Effector memory CD8-positive, alpha-beta T cell (primary cell): ENCODE results near the gene ABCB6.

Experiments
- ATAC-seq: fragments of 150-1000 bp; cut with Tn5 transposase; replicated peaks from 2 replicates; pipeline ENCODE4 v1.10.0; 2021; ENCODE audit warnings: mild to moderate bottlenecking, moderate library complexity
- DNase-seq, 3 experiments: peaks; one replicate each; pipeline ENCODE4 v3.0.0; 2021
- H3K27ac Mint-ChIP-seq, 2 donors: one replicate each; pipeline ENCODE4 v1.8.0; 2022; ENCODE audit warnings: mild to moderate bottlenecking in 2 of 2, mixed read lengths in 2 of 2, moderate library complexity in 2 of 2
- H3K27me3 Mint-ChIP-seq, 2 donors: one replicate each; pipeline ENCODE4 v1.8.0; 2022; ENCODE audit warnings: mixed read lengths in 2 of 2
- H3K36me3 Mint-ChIP-seq: one replicate; pipeline ENCODE4 v1.8.0; 2022; ENCODE audit warnings: mild to moderate bottlenecking, moderate library complexity, mixed read lengths; ENCODE audit not compliant: insufficient read depth
- H3K4me1 Mint-ChIP-seq, 2 donors: one replicate each; pipeline ENCODE4 v1.8.0; 2022; ENCODE audit warnings: low read depth in 2 of 2, mixed read lengths in 2 of 2
- H3K4me3 Mint-ChIP-seq, 2 donors: one replicate each; pipeline ENCODE4 v1.8.0; 2022; ENCODE audit warnings: mild to moderate bottlenecking in 2 of 2, mixed read lengths in 2 of 2, moderate library complexity in 2 of 2
- H3K9me3 Mint-ChIP-seq, 2 donors: one replicate each; pipeline ENCODE4 v1.8.0; 2022; ENCODE audit warnings: mixed read lengths in 2 of 2

ABCB6 gene

GRCh38 chr2:219229305-219230058 lies 10.7 kb upstream of the ABCB6 start, which contains the start of the genes ANKZF1 and ATG9A:
Gene ANKZF1 (plus strand): TSS chr2:219229806. CDS start chr2:219230258, 452 bp downstream.
Gene ATG9A (minus strand): TSS chr2:219229636. CDS start chr2:219228024, 1,612 bp downstream.
- Mint-ChIP-seq H3K27ac (peak within 1 kb of the TSS; percentile 96 to 97), H3K9me3 (no peaks in the 10 kb centered on the region), H3K4me1 (peaks cover 43 to 47% of the 10 kb centered on the region in 2 donors), H3K27me3 (no peaks in the 10 kb centered on the region), H3K36me3 (peaks cover 46% of the 10 kb centered on the region), H3K4me3 (peak within 1 kb of the TSS; percentile 98 to 99)
- peak; percentile 94 for ATAC-seq
- peak; percentile 97 to 98 (median 97) for DNase-seq

GRCh38 chr2:219228911-219229304 lies 10.2 kb upstream of the ABCB6 start:
- DNase-seq (peak in 1 of 3 experiments; percentile 17), ATAC-seq (no peak)
- no peaks in the 10 kb centered on the region for H3K9me3 Mint-ChIP-seq
- peak overlapping the region; percentile 98 to 99 for H3K4me3 Mint-ChIP-seq
- H3K27me3 Mint-ChIP-seq, result no peaks in the 10 kb centered on the region
- peaks cover 42 to 47% of the 10 kb centered on the region in 2 donors for H3K4me1 Mint-ChIP-seq
- peaks cover 46% of the 10 kb centered on the region for H3K36me3 Mint-ChIP-seq
- peak overlapping the region; percentile 96 to 97 for H3K27ac Mint-ChIP-seq

GRCh38 chr2:219228041-219228910 lies 9.5 kb upstream of the ABCB6 start:
- H3K36me3 Mint-ChIP-seq, result peaks cover 46% of the 10 kb centered on the region
- no peaks in the 10 kb centered on the region for H3K27me3 Mint-ChIP-seq
- peak overlapping the region; percentile 58 to 97 for H3K27ac Mint-ChIP-seq
- H3K4me3 Mint-ChIP-seq, result peak overlapping the region; percentile 98 to 99
- H3K9me3 Mint-ChIP-seq, result no peaks in the 10 kb centered on the region
- no peak for ATAC-seq
- DNase-seq, result no peak
- peaks cover 39 to 47% of the 10 kb centered on the region in 2 donors for H3K4me1 Mint-ChIP-seq

GRCh38 chr2:219225350-219225749 lies 6.6 kb upstream of the ABCB6 start:
- ATAC-seq (no peak), DNase-seq (no peak)
- H3K4me1 Mint-ChIP-seq, result peaks cover 32 to 39% of the 10 kb centered on the region in 2 donors
- no peaks in the 10 kb centered on the region for H3K27me3 Mint-ChIP-seq
- no peak overlapping the region for H3K27ac Mint-ChIP-seq
- no peaks in the 10 kb centered on the region for H3K9me3 Mint-ChIP-seq
- H3K36me3 Mint-ChIP-seq, result peaks cover 62% of the 10 kb centered on the region
- no peak overlapping the region for H3K4me3 Mint-ChIP-seq

- DNase-seq (no peak), ATAC-seq (no peak)
- Mint-ChIP-seq H3K4me3 (no peak overlapping the region), H3K27me3 (no peaks in the 10 kb centered on the region), H3K27ac (peak overlapping the region in 1 of 2 donors; percentile 75), H3K9me3 (no peaks in the 10 kb centered on the region), H3K4me1 (peaks cover 24 to 32% of the 10 kb centered on the region in 2 donors), H3K36me3 (peaks cover 62% of the 10 kb centered on the region)
Measured at GRCh38 chr2:219223831-219224610, 5.3 kb upstream of the ABCB6 start.

GRCh38 chr2:219221957-219222518 lies 3.3 kb upstream of the ABCB6 start:
- H3K27ac Mint-ChIP-seq, result peak overlapping the region in 1 of 2 donors; percentile 36
- H3K36me3 Mint-ChIP-seq, result peaks cover 74% of the 10 kb centered on the region
- DNase-seq (no peak), ATAC-seq (no peak)
- no peaks in the 10 kb centered on the region for H3K27me3 Mint-ChIP-seq
- H3K4me3 Mint-ChIP-seq, result no peak overlapping the region
- H3K4me1 Mint-ChIP-seq, result peaks cover 17 to 23% of the 10 kb centered on the region in 2 donors
- no peaks in the 10 kb centered on the region for H3K9me3 Mint-ChIP-seq

- no peak for ATAC-seq
- peaks cover 13 to 18% of the 10 kb centered on the region in 2 donors for H3K4me1 Mint-ChIP-seq
- no peak overlapping the region for H3K4me3 Mint-ChIP-seq
- H3K36me3 Mint-ChIP-seq, result peaks cover 70% of the 10 kb centered on the region
- DNase-seq, result no peak
- H3K9me3 Mint-ChIP-seq, result no peaks in the 10 kb centered on the region
- H3K27me3 Mint-ChIP-seq, result no peaks in the 10 kb centered on the region
- H3K27ac Mint-ChIP-seq, result peak overlapping the region in 1 of 2 donors; percentile 36
Measured at GRCh38 chr2:219220652-219221402, 2.1 kb upstream of the ABCB6 start.

- DNase-seq, result no peak
- H3K36me3 Mint-ChIP-seq, result peaks cover 63% of the 10 kb centered on the region
- H3K27ac Mint-ChIP-seq, result peak overlapping the region in 1 of 2 donors; percentile 36
- H3K27me3 Mint-ChIP-seq, result no peaks in the 10 kb centered on the region
- no peaks in the 10 kb centered on the region for H3K9me3 Mint-ChIP-seq
- peaks cover 8 to 18% of the 10 kb centered on the region in 2 donors for H3K4me1 Mint-ChIP-seq
- H3K4me3 Mint-ChIP-seq, result peak overlapping the region in 1 of 2 donors; percentile 87
- ATAC-seq, result no peak
Measured at GRCh38 chr2:219219784-219220532, 1.2 kb upstream of the ABCB6 start.

- DNase-seq, result peak in 2 of 3 experiments; percentile 17 to 28
Measured at GRCh38 chr2:219218217-219218731, 484 bp downstream of the ABCB6 start.

GRCh38 chr2:219216535-219216915 lies 2.2 kb downstream of the ABCB6 start:
- Mint-ChIP-seq H3K27me3 (no peaks in the 10 kb centered on the region), H3K9me3 (no peaks in the 10 kb centered on the region), H3K27ac (peak overlapping the region in 1 of 2 donors; percentile 69), H3K4me3 (peak overlapping the region in 1 of 2 donors; percentile 38), H3K36me3 (peaks cover 32% of the 10 kb centered on the region), H3K4me1 (peaks cover 8 to 16% of the 10 kb centered on the region in 2 donors)
- no peak for ATAC-seq
- DNase-seq, result no peak

More at GRCh38 chr2:219218217-219218731, 484 bp downstream of the ABCB6 start:
- H3K4me3 Mint-ChIP-seq, result peak overlapping the region; percentile 83 to 87
- peaks cover 8 to 13% of the 10 kb centered on the region in 2 donors for H3K4me1 Mint-ChIP-seq
- H3K27me3 Mint-ChIP-seq, result no peaks in the 10 kb centered on the region
- no peaks in the 10 kb centered on the region for H3K9me3 Mint-ChIP-seq
- ATAC-seq, result peak; percentile 46
- H3K36me3 Mint-ChIP-seq, result peaks cover 46% of the 10 kb centered on the region
- peak overlapping the region; percentile 35 to 90 for H3K27ac Mint-ChIP-seq

GRCh38 chr2:219215871-219216534 lies 2.8 kb downstream of the ABCB6 start:
- Mint-ChIP-seq H3K27me3 (no peaks in the 10 kb centered on the region), H3K4me1 (peaks cover 14 to 21% of the 10 kb centered on the region in 2 donors), H3K4me3 (no peak overlapping the region), H3K36me3 (peaks cover 27% of the 10 kb centered on the region), H3K27ac (peak overlapping the region in 1 of 2 donors; percentile 69), H3K9me3 (no peaks in the 10 kb centered on the region)
- DNase-seq (no peak), ATAC-seq (no peak)
